Activated CD4-positive, alpha-beta T cell treated with anti-CD3 and anti-CD28 coated beads, Interleukin-2, amount 50 U/mL, for 24 hours (primary cell): ENCODE measurements around the gene COL15A1.

Source experiments
- DNase-seq, 2 donors: peaks; one replicate each; pipeline ENCODE4 v3.0.0-alpha.2; 2020; ENCODE audit warnings: low read depth in 1 of 2, low spot score in 1 of 2

The COL15A1 gene

GRCh38 chr9:99052815-99053715 is 109.4 kb downstream of the COL15A1 start:
- DNase-seq: no peak

DNA sequence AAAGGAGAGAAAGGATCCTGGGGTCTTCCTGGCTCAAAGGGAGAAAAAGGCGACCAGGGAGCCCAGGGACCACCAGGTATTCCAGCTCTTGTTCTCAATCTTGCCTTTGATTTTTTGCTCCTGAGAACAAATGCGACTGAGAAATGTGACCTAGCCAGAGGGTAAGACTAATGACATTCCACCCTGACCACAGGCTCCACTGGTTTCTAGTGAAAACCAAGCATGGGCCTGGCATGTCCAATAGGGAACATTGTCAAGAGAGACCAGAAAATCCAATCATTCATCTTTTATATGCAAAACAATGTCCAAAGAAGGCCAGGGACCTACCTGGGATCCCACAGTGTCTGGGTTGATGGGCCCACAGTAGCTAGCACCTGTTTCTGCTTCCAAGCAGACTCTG is 110.9 kb downstream of the COL15A1 start:
- no peak for DNase-seq

- no peak for DNase-seq
These were observed 111.7 kb downstream of the COL15A1 start for GRCh38 chr9:99055384-99055783.

- no peak for DNase-seq
These were observed 112.5 kb downstream of the COL15A1 start for GRCh38 chr9:99056186-99056585.

DNA sequence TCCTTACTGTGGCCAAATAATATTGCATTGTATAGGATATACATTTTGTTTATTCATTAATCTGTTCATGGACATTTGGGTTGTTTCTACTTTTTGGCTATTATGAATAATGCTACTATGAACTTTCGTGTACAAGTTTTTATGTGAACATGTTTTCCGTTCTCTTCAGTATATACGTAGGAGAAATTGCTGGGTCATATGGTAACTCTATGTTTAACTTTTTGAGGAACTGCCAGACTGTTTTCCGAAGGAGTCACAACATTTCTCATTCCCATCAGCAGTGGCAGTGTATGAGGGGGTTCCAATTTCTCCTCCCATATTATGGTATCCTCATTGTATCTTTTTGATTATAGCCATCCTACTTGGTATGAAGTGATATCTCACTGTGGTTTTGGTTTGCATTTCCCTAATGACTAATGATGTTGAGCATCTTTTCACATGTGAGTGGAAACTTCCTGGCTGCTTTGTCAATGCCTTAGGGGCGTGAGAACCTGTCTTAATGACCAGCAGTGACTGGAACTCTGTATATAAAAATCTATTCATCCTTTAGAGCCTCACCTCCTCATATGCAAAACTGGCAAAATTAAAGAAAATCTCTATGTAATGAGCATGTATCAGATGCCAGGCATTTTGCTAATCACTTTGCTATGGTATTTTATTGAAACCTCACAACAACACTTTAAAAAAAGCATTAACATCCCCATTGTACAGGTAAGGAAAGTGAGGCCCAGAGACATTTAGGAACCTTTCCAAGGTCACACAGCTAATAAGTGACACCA is 113.4 kb downstream of the COL15A1 start:
- peak in 1 of 2 donors; percentile 52 for DNase-seq

DNA sequence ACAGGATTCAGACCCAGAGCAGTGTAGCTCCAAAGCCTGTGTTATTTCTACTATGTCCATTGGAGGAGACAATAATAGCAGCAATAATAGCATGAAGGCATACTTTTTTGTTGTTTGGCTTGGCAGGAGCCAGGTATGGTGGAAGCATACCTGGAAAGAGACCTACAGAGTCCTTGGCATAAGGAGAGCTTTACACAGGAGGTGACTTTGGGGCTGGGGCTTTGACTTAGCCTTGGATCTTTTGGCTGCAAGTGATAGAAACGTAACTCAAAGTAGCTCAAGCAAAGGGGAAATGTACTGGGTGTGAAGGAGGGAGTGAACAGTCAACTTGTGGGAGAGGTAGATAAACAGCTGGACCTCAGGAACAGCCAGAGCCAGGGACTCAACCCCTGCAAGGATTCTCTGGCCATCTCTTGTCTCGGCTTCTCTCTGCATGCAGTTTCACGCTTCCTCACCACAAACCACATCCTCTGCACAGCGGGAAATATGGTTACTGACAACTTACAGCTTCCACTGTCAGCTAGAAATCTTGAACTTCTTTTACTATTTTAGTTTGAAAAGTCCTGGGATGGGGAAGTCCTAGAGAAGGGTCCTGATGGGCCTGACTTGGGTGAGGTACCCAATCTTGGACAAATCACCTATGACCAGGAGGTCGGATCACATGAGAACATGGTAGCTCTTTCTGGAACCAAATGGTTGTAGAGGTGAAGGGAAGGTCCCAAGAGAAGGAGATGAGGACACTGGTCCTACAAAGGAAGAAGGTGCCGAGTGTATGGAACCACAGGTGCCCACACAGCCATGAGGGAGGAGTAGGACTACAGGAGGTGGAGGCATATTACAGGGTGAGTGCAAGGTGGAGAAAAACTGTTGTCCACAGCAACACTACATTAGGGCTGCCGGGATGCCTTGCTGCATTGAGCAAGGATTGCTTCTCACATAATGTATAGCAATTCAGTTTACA is 114.2 kb downstream of the COL15A1 start:
- peak in 1 of 2 donors; percentile 65 for DNase-seq

GRCh38 chr9:99058964-99059921 is 115.5 kb downstream of the COL15A1 start:
- DNase-seq: no peak

GRCh38 chr9:99060621-99061020 is 116.9 kb downstream of the COL15A1 start:
- DNase-seq: no peak

DNA sequence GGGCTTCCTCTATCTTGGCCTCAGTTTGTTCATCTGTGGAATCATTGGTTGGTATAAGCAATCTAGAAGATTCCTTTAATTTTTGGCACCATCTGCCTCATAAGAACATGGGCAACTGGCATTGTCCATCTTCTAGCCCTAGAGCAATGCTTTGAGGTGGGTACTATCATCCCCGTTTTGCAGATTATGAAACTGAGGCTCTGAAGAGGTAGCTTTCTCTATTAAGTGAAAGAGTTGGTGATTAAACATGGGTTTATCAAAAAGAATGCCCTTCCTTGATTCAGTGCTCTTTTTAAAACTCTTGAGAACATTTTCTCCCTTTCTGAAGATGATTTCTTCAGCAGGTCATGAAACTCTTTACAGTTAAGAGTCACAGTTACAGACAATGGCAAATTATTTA is 118.8 kb downstream of the COL15A1 start:
- no peak for DNase-seq

- DNase-seq: no peak
These were observed 119.8 kb downstream of the COL15A1 start for GRCh38 chr9:99063522-99063921.

- no peak for DNase-seq
These were observed 122.9 kb downstream of the COL15A1 start for GRCh38 chr9:99066571-99066970.

DNA sequence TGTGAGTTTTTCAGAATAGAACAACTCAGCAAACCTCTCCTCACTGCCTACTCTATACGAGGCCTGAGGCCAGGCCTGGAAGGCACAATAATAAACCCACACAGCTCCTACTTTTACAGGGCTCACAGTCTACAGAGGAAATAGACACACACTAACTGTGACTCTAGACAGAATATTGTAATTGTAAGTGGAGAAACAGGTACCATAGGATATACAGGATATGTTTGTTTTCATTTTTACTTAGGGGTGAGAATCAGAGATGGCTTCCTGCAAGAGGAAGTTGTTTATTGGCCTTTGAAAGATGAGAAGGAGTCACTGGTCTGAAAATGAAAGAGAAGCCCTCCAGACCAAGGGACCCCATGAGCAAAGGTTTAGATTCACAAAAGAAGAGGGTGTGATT is 125.4 kb downstream of the COL15A1 start:
- no peak for DNase-seq

GRCh38 chr9:99069546-99069945 is 125.8 kb downstream of the COL15A1 start:
- no peak for DNase-seq

DNA sequence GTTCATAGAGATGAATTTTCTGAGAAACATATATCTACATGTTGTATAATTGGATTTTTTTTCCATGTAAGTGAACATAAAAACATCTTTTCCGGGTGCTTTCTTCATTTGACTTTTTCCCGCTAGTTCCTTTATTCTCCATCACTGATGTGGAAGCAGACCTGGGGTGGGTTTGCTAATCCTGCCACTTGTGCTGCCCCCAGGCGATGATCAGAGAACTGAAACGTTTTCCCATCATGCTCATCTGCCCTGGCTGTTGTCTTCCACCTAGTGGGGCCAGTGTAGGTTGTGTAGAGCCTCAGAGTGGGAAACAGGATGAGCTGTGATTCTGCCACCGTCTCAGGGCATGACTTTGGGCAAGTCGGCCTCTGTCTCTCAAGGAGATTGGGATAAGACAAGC is 127.0 kb downstream of the COL15A1 start:
- no peak for DNase-seq

GRCh38 chr9:99071313-99072039 is 127.8 kb downstream of the COL15A1 start:
- DNase-seq: no peak

- DNase-seq: no peak
These were observed 128.3 kb downstream of the COL15A1 start for GRCh38 chr9:99072040-99072394.

GRCh38 chr9:99073347-99073746 is 129.6 kb downstream of the COL15A1 start:
- DNase-seq: no peak

DNA sequence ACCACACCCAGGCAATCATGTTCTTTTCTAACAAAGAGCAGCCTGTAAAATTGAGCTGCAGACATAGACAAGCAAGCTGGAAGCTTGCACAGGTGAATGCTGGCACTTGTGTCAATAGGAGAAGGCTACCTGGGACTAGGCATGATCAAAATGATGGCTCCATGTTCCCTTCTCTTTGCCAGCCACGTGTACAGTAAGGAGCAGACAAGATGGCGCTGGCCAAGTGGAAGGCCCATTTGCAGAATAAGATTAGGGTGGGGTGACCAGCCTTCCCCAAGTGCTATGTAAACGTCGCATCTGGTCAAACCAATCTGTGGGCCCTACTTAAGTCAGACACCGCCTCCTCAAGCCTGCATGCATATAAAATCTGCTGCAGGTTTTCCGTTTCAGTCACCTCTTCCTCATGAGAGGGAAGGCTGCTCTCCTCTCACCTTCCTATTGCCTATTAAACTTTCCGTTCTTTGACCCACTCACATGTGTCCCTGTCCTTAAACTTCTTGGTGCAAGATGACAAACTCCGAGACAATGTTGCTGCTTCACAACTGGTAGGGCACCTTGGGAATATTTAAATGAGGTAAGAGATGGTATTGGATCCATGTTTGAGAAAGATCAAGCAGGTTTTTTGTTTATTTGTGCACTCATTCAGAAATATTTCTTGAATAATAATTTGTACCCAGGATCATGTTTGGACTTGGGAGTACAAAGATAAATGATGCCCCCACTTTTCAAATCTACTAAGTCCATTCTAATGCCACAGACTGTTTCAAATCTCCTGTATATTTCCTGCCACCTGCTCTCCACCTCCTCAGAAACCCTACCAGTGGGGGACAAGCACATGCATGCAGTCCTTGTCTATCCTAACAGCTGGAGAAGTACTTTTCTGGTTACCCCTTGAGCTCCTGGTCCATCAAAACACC is 130.5 kb downstream of the COL15A1 start:
- DNase-seq: no peak
